ENCODE results near the gene CTLA4. TPM values are rescaled to one million over a fixed set of nuclear protein-coding genes. Genes with fewer than 3 reads are reported as not detected.

The CTLA4 gene
- total RNA-seq, 1 donor from 2014 or later, result 0.65 TPM

DNA sequence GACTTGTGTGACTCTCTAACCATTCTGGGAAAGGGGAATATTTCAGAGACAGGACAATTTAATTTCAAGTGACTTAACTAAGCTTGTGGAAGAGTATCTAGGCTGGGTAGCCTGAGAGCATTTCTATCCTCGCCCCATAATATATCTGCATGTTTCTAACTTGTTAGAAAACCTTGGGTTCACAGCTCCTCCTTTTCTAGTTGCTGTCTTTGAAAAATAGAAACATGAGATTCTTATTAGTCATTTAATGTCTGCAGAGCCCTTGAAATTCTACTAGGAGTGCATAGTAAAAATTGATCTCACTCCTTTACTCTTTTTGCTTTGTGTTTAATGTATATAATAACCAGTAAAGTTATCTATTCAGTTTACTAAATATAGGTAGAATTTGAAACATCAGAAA lies 22.4 kb downstream of the CTLA4 start:
- TF ChIP-seq, protein P1, sequence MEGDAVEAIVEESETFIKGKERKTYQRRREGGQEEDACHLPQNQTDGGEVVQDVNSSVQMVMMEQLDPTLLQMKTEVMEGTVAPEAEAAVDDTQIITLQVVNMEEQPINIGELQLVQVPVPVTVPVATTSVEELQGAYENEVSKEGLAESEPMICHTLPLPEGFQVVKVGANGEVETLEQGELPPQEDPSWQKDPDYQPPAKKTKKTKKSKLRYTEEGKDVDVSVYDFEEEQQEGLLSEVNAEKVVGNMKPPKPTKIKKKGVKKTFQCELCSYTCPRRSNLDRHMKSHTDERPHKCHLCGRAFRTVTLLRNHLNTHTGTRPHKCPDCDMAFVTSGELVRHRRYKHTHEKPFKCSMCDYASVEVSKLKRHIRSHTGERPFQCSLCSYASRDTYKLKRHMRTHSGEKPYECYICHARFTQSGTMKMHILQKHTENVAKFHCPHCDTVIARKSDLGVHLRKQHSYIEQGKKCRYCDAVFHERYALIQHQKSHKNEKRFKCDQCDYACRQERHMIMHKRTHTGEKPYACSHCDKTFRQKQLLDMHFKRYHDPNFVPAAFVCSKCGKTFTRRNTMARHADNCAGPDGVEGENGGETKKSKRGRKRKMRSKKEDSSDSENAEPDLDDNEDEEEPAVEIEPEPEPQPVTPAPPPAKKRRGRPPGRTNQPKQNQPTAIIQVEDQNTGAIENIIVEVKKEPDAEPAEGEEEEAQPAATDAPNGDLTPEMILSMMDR (conservative IDR thresholded peaks at IDR 0.05), result no peak
- no peaks in the 10 kb centered on the region for H3K27me3 Mint-ChIP-seq (ENCODE audit: low read depth)
- H3K4me1 Mint-ChIP-seq, result peaks cover 30% of the 10 kb centered on the region
- peaks cover 3% of the 10 kb centered on the region for H3K9me3 Mint-ChIP-seq
- no peak for DNase-seq (ENCODE audit: low read depth, low spot score)
- H3K36me3 Mint-ChIP-seq (ENCODE audit: low read depth), result no peaks in the 10 kb centered on the region
- no peak overlapping the region for H3K27ac Mint-ChIP-seq (ENCODE audit: unreplicated experiment)
- no peak overlapping the region for H3K4me3 Mint-ChIP-seq

DNA sequence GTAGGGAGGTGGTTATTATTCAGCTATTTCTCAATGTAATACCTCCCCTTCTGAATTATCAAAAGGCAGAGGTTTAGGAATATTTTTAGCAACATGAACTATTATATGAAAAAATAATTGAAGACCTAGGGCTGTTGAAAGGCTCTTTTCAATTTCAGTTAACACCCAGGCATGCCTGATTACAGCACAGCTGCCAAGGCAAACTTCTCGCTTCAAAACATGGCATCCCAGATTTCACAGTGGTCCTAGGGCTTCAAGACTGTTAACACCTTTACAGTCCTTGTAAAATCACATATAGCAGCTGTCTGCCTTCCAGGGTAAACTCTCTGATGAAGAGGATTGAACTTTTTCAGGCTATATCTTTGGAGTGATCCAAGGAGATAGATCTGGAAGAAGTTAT lies 23.2 kb downstream of the CTLA4 start:
- Mint-ChIP-seq H3K27ac (ENCODE audit: unreplicated experiment) (no peak overlapping the region), H3K4me3 (no peak overlapping the region), H3K36me3 (ENCODE audit: low read depth) (no peaks in the 10 kb centered on the region), H3K9me3 (peaks cover 3% of the 10 kb centered on the region), H3K27me3 (ENCODE audit: low read depth) (no peaks in the 10 kb centered on the region), H3K4me1 (peaks cover 30% of the 10 kb centered on the region)
- TF ChIP-seq, protein P1 (conservative IDR thresholded peaks at IDR 0.05), result no peak
- no peak for DNase-seq (ENCODE audit: low read depth, low spot score)

DNA sequence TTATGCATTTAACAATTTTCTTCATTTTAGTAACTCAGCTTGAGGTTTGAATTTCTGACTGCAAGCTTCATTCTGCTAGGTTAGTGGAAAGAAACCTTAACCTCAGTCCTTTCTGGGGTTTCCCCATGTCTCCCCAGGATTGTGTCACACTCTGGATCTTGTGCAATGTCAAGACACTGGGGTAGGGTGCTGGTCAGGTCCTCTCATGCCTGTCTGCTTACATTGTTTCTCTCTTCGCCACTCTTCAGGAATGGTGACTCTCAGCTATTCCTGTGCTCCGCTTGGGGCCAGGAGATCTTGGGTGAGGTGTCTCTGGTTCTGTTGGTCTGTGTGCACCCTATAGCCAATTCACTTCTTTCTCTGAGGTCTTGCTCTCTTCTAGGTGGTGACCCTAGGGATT lies 23.9 kb downstream of the CTLA4 start:
- TF ChIP-seq, protein P1 (conservative IDR thresholded peaks at IDR 0.05), result no peak
- no peak for DNase-seq (ENCODE audit: low read depth, low spot score)
- Mint-ChIP-seq H3K36me3 (ENCODE audit: low read depth) (no peaks in the 10 kb centered on the region), H3K4me1 (peaks cover 30% of the 10 kb centered on the region), H3K27me3 (ENCODE audit: low read depth) (no peaks in the 10 kb centered on the region), H3K27ac (ENCODE audit: unreplicated experiment) (no peak overlapping the region), H3K9me3 (peaks cover 3% of the 10 kb centered on the region), H3K4me3 (no peak overlapping the region)

GRCh38 chr2:203892207-203892606 lies 24.6 kb downstream of the CTLA4 start:
- TF ChIP-seq, protein P1 (conservative IDR thresholded peaks at IDR 0.05), result no peak
- Mint-ChIP-seq H3K4me1 (peaks cover 23% of the 10 kb centered on the region), H3K4me3 (no peak overlapping the region)

DNA sequence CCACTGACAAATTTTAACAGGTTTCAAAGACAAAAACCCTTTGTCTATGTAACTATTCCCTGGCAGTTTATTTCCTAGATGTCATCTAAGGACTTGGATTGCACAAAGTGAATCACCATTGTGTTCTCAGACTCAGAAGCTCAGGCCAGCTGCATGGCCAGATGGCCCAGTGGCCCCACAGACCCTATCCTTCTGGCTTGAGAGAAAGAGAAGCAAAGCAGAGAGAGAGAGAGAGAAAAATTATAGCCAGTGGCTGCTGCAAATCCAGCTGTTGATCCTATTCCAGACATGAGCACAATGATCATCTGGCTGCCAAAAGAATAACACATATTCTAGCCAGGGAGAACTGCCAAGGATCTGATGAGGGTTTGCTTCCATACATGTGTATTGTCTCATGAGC lies 25.8 kb downstream of the CTLA4 start:
- Mint-ChIP-seq H3K27me3 (ENCODE audit: low read depth) (no peaks in the 10 kb centered on the region), H3K4me1 (peaks cover 15% of the 10 kb centered on the region), H3K9me3 (peaks cover 3% of the 10 kb centered on the region), H3K27ac (ENCODE audit: unreplicated experiment) (peak overlapping the region; percentile 85), H3K36me3 (ENCODE audit: low read depth) (no peaks in the 10 kb centered on the region), H3K4me3 (no peak overlapping the region)
- TF ChIP-seq, protein P1 (conservative IDR thresholded peaks at IDR 0.05), result no peak
- DNase-seq (ENCODE audit: low read depth, low spot score), result no peak

More at GRCh38 chr2:203892207-203892606, 24.6 kb downstream of the CTLA4 start:
- no peaks in the 10 kb centered on the region for H3K27me3 Mint-ChIP-seq (ENCODE audit: low read depth)
- DNase-seq (ENCODE audit: low read depth, low spot score), result no peak
- no peak overlapping the region for H3K27ac Mint-ChIP-seq (ENCODE audit: unreplicated experiment)
- H3K36me3 Mint-ChIP-seq (ENCODE audit: low read depth), result no peaks in the 10 kb centered on the region
- peaks cover 3% of the 10 kb centered on the region for H3K9me3 Mint-ChIP-seq

- H3K36me3 Mint-ChIP-seq (ENCODE audit: low read depth), result no peaks in the 10 kb centered on the region
- no peak overlapping the region for H3K4me3 Mint-ChIP-seq
- peaks cover 18% of the 10 kb centered on the region for H3K4me1 Mint-ChIP-seq
- TF ChIP-seq, protein P1 (conservative IDR thresholded peaks at IDR 0.05), result no peak
- H3K27ac Mint-ChIP-seq (ENCODE audit: unreplicated experiment), result no peak overlapping the region
- H3K27me3 Mint-ChIP-seq (ENCODE audit: low read depth), result no peaks in the 10 kb centered on the region
- peaks cover 3% of the 10 kb centered on the region for H3K9me3 Mint-ChIP-seq
- no peak for DNase-seq (ENCODE audit: low read depth, low spot score)
Measured at GRCh38 chr2:203893840-203894239, 26.3 kb downstream of the CTLA4 start.

Measured in neural crest cell (in vitro differentiated cells).